Nephron (organoid): ENCODE results near the gene LPAR6.

Experiments used
- H3K27ac Mint-ChIP-seq, 3 experiments: 2 replicates each; pipeline ENCODE4 v1.8.0; 2020; ENCODE audit warnings: mixed read lengths in 3 of 3, mild to moderate bottlenecking in 2 of 3, moderate library complexity in 1 of 3
- H3K27me3 Mint-ChIP-seq: 2 replicates; pipeline ENCODE4 v1.8.0; 2021; ENCODE audit warnings: low read depth, mild to moderate bottlenecking, moderate library complexity, mixed read lengths
- H3K36me3 Mint-ChIP-seq: 2 replicates; pipeline ENCODE4 v1.8.0; 2020; ENCODE audit warnings: low read depth, mixed read lengths
- H3K4me1 Mint-ChIP-seq: 2 replicates; pipeline ENCODE4 v1.8.0; 2020; ENCODE audit warnings: mixed read lengths
- H3K4me3 Mint-ChIP-seq, 3 experiments: 2 replicates each; pipeline ENCODE4 v1.8.0; 2020; ENCODE audit warnings: mild to moderate bottlenecking in 3 of 3, mixed read lengths in 3 of 3, moderate library complexity in 2 of 3
- H3K9me3 Mint-ChIP-seq: 2 replicates; pipeline ENCODE4 v1.8.0; 2020; ENCODE audit warnings: mixed read lengths
- CTCF ChIP-seq, 3 experiments: fragments of 200-600 bp; sonication (generic); IDR thresholded peaks; one replicate each; pipeline ENCODE4 v1.5.0; 2021; ENCODE audit warnings: antibody characterized with exemption in 3 of 3; ENCODE audit not compliant: unreplicated experiment in 3 of 3

LPAR6 gene

GRCh38 chr13:48402325-48402932 is 10.5 kb downstream of the LPAR6 start:
- peak overlapping the region in 1 of 3 experiments; percentile 63 for H3K27ac Mint-ChIP-seq
- TF ChIP-seq CTCF (IDR thresholded peaks at IDR 0.05; ENCODE audit: unreplicated experiment in 3 of 3), result no peak

GRCh38 chr13:48401480-48401879 is 11.4 kb downstream of the LPAR6 start:
- Mint-ChIP-seq H3K36me3 (peaks cover 7% of the 10 kb centered on the region), H3K4me3 (no peak overlapping the region), H3K27me3 (no peaks in the 10 kb centered on the region), H3K4me1 (peaks cover 45% of the 10 kb centered on the region), H3K9me3 (no peaks in the 10 kb centered on the region), H3K27ac (peak overlapping the region in 2 of 3 experiments; percentile 84 to 93)
- no peak for TF ChIP-seq CTCF (IDR thresholded peaks at IDR 0.05; ENCODE audit: unreplicated experiment in 3 of 3)

More at GRCh38 chr13:48402325-48402932, 10.5 kb downstream of the LPAR6 start:
- no peaks in the 10 kb centered on the region for H3K9me3 Mint-ChIP-seq
- peaks cover 45% of the 10 kb centered on the region for H3K4me1 Mint-ChIP-seq
- no peaks in the 10 kb centered on the region for H3K27me3 Mint-ChIP-seq
- H3K36me3 Mint-ChIP-seq, result peaks cover 4% of the 10 kb centered on the region
- H3K4me3 Mint-ChIP-seq, result no peak overlapping the region

GRCh38 chr13:48400850-48401291 is 12.0 kb downstream of the LPAR6 start:
- H3K27ac Mint-ChIP-seq, result peak overlapping the region; percentile 84 to 93 (median 90)
- H3K36me3 Mint-ChIP-seq, result peaks cover 13% of the 10 kb centered on the region
- no peak for TF ChIP-seq CTCF (IDR thresholded peaks at IDR 0.05; ENCODE audit: unreplicated experiment in 3 of 3)
- H3K4me1 Mint-ChIP-seq, result peaks cover 44% of the 10 kb centered on the region
- H3K4me3 Mint-ChIP-seq, result peak overlapping the region in 2 of 3 experiments; percentile 6 to 24
- H3K9me3 Mint-ChIP-seq, result peaks cover 5% of the 10 kb centered on the region
- no peaks in the 10 kb centered on the region for H3K27me3 Mint-ChIP-seq

GRCh38 chr13:48400090-48400694 is 12.7 kb downstream of the LPAR6 start:
- TF ChIP-seq CTCF (IDR thresholded peaks at IDR 0.05; ENCODE audit: unreplicated experiment in 3 of 3), result no peak
- Mint-ChIP-seq H3K36me3 (peaks cover 20% of the 10 kb centered on the region), H3K4me1 (peaks cover 37% of the 10 kb centered on the region), H3K27me3 (no peaks in the 10 kb centered on the region), H3K4me3 (peak overlapping the region in 1 of 3 experiments; percentile 26), H3K27ac (peak overlapping the region; percentile 84 to 93 (median 90)), H3K9me3 (peaks cover 11% of the 10 kb centered on the region)

- TF ChIP-seq CTCF (IDR thresholded peaks at IDR 0.05; ENCODE audit: unreplicated experiment in 3 of 3), result no peak
- H3K27ac Mint-ChIP-seq, result peak overlapping the region; percentile 78 to 93 (median 81)
- no peaks in the 10 kb centered on the region for H3K27me3 Mint-ChIP-seq
- H3K4me1 Mint-ChIP-seq, result peaks cover 32% of the 10 kb centered on the region
- peaks cover 20% of the 10 kb centered on the region for H3K9me3 Mint-ChIP-seq
- H3K4me3 Mint-ChIP-seq, result no peak overlapping the region
- H3K36me3 Mint-ChIP-seq, result peaks cover 36% of the 10 kb centered on the region
Observed at GRCh38 chr13:48398450-48399095, 14.3 kb downstream of the LPAR6 start.
